ENCODE results near the gene TAF10. TPM values are rescaled to one million over a fixed set of nuclear protein-coding genes. Genes with fewer than 3 reads are reported as not detected.

TAF10 gene
- total and polyA plus RNA-seq, 2 of the 13 experiments (the other 11 are each of a cell fraction or from before 2014, with no cell fraction given): 71.3 to 134 TPM

DNA sequence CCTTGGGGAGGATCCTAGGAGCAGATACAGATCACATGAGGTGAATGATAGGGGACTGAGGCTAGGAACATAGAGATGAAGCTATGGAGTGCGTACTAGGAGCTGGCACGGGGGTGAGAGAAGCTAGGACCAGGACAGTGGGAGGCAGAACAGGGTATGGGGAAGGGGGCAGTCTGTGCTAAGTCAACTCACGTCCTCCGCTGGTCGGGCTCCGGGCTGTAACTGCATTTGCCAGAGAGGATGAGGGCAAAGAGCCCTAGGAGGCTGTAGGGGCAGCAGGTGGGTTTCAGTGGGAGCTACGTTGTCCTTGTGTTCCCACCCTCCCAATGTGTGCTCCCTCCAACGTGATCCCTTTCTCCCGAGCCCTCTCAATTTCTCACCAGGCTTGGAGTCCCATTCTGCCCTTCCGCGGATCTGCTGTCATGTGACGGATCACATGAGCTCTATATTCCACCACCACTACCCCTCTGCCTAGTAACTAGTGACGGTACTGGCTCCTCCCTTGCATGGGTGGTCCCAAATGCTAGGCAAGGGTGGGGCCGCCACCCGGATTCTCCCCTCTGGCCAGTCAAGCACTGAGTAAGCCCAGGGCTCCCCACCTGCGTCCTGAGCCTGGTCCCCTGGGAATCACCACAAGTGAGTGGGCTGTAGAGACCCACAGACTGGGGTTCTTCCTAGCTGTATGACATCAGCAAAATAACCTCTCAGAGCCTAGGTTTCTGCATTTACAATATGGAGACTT lies 7.2 kb upstream of the TAF10 start, which contains the start of gene TPP1 (continued):
- TF ChIP-seq CREB1 (IDR thresholded peaks at IDR 0.05) (peak; percentile 96), CREB1 (CRISPR knock-in tag; IDR thresholded peaks at IDR 0.05) (peak; percentile 99), HNRNPL (IDR thresholded peaks at IDR 0.05; ENCODE audit: low read depth, low read length) (peak; percentile 68; the same call in 1 of the 2 replicates), ATF5 (CRISPR knock-in tag; IDR thresholded peaks at IDR 0.05; ENCODE audit: low read depth) (no peak), HNF4G (IDR thresholded peaks at IDR 0.05; ENCODE audit: borderline replicate concordance, low read depth, low read length) (no peak), HNF4G (CRISPR knock-in tag; IDR thresholded peaks at IDR 0.05; ENCODE audit: borderline replicate concordance, low read depth) (no peak), MTF2 (CRISPR knock-in tag; IDR thresholded peaks at IDR 0.05; ENCODE audit: borderline replicate concordance) (no peak), NFKBIZ (CRISPR knock-in tag; IDR thresholded peaks at IDR 0.05) (peak; percentile 60; the same call in 1 of the 2 replicates), CEBPG (CRISPR knock-in tag; IDR thresholded peaks at IDR 0.05) (no peak), NFE2 (CRISPR knock-in tag; IDR thresholded peaks at IDR 0.05) (no peak), ZNF781 (CRISPR knock-in tag; IDR thresholded peaks at IDR 0.05; ENCODE audit: borderline replicate concordance, not compliant biosample characterization) (no peak), AKAP8 (CRISPR knock-in tag; IDR thresholded peaks at IDR 0.05) (no peak), DMTF1 (CRISPR knock-in tag; IDR thresholded peaks at IDR 0.05) (no peak), ZNF782 (CRISPR knock-in tag; IDR thresholded peaks at IDR 0.05; ENCODE audit: borderline replicate concordance) (no peak), EP300 (IDR thresholded peaks at IDR 0.05; ENCODE audit: low read depth in 2 of 2, low read length in 2 of 2) (peak in 1 of 2 experiments; percentile 50; a peak in 1 of 4 replicates), EP300 (CRISPR knock-in tag; IDR thresholded peaks at IDR 0.05; ENCODE audit: borderline replicate concordance) (no peak), ZNF629 (CRISPR knock-in tag; conservative IDR thresholded peaks at IDR 0.05) (no peak), ZNF550 (CRISPR knock-in tag; IDR thresholded peaks at IDR 0.05; ENCODE audit: borderline replicate concordance) (no peak), MEF2D (CRISPR knock-in tag; IDR thresholded peaks at IDR 0.05) (no peak)
- TF ChIP-seq, protein P1, sequence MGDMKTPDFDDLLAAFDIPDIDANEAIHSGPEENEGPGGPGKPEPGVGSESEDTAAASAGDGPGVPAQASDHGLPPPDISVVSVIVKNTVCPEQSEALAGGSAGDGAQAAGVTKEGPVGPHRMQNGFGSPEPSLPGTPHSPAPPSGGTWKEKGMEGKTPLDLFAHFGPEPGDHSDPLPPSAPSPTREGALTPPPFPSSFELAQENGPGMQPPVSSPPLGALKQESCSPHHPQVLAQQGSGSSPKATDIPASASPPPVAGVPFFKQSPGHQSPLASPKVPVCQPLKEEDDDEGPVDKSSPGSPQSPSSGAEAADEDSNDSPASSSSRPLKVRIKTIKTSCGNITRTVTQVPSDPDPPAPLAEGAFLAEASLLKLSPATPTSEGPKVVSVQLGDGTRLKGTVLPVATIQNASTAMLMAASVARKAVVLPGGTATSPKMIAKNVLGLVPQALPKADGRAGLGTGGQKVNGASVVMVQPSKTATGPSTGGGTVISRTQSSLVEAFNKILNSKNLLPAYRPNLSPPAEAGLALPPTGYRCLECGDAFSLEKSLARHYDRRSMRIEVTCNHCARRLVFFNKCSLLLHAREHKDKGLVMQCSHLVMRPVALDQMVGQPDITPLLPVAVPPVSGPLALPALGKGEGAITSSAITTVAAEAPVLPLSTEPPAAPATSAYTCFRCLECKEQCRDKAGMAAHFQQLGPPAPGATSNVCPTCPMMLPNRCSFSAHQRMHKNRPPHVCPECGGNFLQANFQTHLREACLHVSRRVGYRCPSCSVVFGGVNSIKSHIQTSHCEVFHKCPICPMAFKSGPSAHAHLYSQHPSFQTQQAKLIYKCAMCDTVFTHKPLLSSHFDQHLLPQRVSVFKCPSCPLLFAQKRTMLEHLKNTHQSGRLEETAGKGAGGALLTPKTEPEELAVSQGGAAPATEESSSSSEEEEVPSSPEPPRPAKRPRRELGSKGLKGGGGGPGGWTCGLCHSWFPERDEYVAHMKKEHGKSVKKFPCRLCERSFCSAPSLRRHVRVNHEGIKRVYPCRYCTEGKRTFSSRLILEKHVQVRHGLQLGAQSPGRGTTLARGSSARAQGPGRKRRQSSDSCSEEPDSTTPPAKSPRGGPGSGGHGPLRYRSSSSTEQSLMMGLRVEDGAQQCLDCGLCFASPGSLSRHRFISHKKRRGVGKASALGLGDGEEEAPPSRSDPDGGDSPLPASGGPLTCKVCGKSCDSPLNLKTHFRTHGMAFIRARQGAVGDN (CRISPR knock-in tag; IDR thresholded peaks at IDR 0.05): peak; percentile 71

All from HepG2 (cell line).